Activated CD4-positive, alpha-beta memory T cell treated with anti-CD3 and anti-CD28 coated beads, Interleukin-2, amount 10 ng/mL, durations not matched to agents 7 days and 5 days (primary cell): ENCODE data around the gene TNNI3K. TPM values are rescaled to one million over a fixed set of nuclear protein-coding genes. Genes with fewer than 3 reads are reported as not detected.
A peak's percentile ranks its signal among the peaks of the same experiment; 100 is the strongest.

Experiments used
- CTCF ChIA-PET: fragments of 350-600 bp; sonication (Branson Sonifier 250); formaldehyde crosslinking; loops from one replicate; lab custom pipeline; 2021; ENCODE audit warnings: antibody characterized with exemption, inconsistent platforms; lab: Charles Lee
- POLR2A ChIA-PET: fragments of 350-600 bp; sonication (Branson Sonifier 250); formaldehyde crosslinking; loops from one replicate; lab custom pipeline; 2021; ENCODE audit warnings: antibody characterized with exemption; lab: Charles Lee
- DNase-seq: peaks from one replicate; pipeline ENCODE4 v3.0.0-alpha.2; 2020
- H3K27ac Mint-ChIP-seq: one replicate; pipeline ENCODE4 v1.8.0; 2021; ENCODE audit warnings: mild to moderate bottlenecking, mixed read lengths
- H3K27me3 Mint-ChIP-seq: one replicate; pipeline ENCODE4 v1.8.0; 2021; ENCODE audit warnings: mixed read lengths
- H3K36me3 Mint-ChIP-seq: one replicate; pipeline ENCODE4 v1.8.0; 2021; ENCODE audit warnings: low read depth, mixed read lengths
- H3K4me1 Mint-ChIP-seq: one replicate; pipeline ENCODE4 v1.8.0; 2021; ENCODE audit warnings: mixed read lengths
- H3K4me3 Mint-ChIP-seq: one replicate; pipeline ENCODE4 v1.8.0; 2021; ENCODE audit warnings: mild to moderate bottlenecking, mixed read lengths
- H3K9me3 Mint-ChIP-seq: one replicate; pipeline ENCODE4 v1.8.0; 2021; ENCODE audit warnings: mixed read lengths
- total RNA-seq, 2 experiments: library from RNA; stranded (reverse); gene quantifications; one replicate each; pipeline ENCODE4 v1.2.3, GENCODE V29; 2021

Gene TNNI3K
- total RNA-seq, 2 experiments from 2014 or later, result 0.43 TPM; not detected in 1

GRCh38 chr1:74474585-74474984 lies 239.4 kb downstream of the TNNI3K start:
- Mint-ChIP-seq H3K27me3 (peaks cover 5% of the 10 kb centered on the region), H3K9me3 (no peaks in the 10 kb centered on the region), H3K4me1 (no peaks in the 10 kb centered on the region), H3K36me3 (no peaks in the 10 kb centered on the region), H3K4me3 (no peak overlapping the region), H3K27ac (no peak overlapping the region)
- POLR2A ChIA-PET, result no interaction called here
- CTCF ChIA-PET, result no interaction called here
- no peak for DNase-seq

DNA sequence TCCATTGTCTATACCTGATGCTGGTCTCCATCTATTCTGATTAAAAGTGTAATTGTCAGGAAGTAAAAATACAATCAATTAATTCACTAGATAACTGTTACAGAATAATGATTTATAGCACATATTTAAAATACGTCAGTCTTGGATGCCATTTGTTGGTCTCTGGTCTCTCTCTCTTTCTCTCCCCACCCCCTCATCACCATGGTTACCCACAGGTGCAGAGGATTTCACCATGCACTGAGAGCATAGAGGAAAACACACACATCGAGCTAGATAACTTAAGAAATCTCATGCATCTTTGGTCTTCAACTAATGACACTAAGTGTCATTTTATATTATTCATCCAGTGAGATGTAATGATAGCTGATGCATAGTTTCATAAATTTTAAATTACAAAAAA lies 243.8 kb downstream of the TNNI3K start:
- Mint-ChIP-seq H3K4me3 (no peak overlapping the region), H3K36me3 (no peaks in the 10 kb centered on the region), H3K27me3 (no peaks in the 10 kb centered on the region), H3K27ac (no peak overlapping the region), H3K4me1 (no peaks in the 10 kb centered on the region), H3K9me3 (no peaks in the 10 kb centered on the region)
- ChIA-PET CTCF (no interaction called here), POLR2A (no interaction called here)
- no peak for DNase-seq

DNA sequence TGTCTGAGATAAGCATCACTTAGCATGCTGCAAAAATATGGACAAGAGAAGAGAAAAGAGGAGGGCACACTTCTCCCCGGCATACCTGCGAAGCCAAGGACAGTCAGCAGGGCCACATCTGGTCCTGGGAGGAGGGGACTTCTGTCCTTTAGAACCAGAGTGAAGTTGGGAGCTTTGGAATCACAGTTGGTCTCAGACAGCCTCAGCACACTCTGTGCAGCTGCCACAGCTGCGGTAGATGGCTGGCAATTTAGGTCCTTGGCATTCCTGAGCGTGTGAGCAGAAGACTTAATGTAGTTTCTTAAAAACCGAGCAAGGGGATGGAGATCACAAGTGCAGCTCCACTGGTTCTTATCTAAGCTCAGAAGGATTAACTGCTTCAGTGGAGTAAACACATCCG lies 244.9 kb downstream of the TNNI3K start:
- POLR2A ChIA-PET, result no interaction called here

DNA sequence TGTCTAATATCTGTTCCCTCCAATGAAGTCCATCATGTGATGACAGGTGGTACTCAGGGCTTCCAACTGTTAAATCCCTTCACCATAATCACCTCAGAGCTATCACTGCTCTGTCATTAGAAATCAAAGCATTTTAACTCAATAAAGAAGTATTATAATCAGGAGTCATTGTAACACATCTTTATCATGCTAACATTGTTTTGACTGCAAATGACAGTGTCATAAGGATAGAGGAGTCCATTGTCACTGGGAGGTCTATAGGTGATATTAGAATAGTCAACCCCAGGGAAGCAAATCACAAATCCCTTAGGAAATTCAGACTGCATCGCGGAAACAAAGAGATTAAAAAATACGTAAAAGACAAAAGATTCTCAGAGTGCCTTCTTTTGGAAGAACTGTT lies 246.4 kb downstream of the TNNI3K start:
- no peak overlapping the region for H3K27ac Mint-ChIP-seq
- no peaks in the 10 kb centered on the region for H3K4me1 Mint-ChIP-seq
- no peaks in the 10 kb centered on the region for H3K36me3 Mint-ChIP-seq
- H3K27me3 Mint-ChIP-seq, result no peaks in the 10 kb centered on the region
- DNase-seq, result no peak
- ChIA-PET POLR2A (no interaction called here), CTCF (no interaction called here)
- H3K9me3 Mint-ChIP-seq, result no peaks in the 10 kb centered on the region
- H3K4me3 Mint-ChIP-seq, result no peak overlapping the region

More for the DNA sequence above, 244.9 kb downstream of the TNNI3K start:
- no peak overlapping the region for H3K27ac Mint-ChIP-seq
- no peaks in the 10 kb centered on the region for H3K4me1 Mint-ChIP-seq
- CTCF ChIA-PET, result no interaction called here
- H3K9me3 Mint-ChIP-seq, result no peaks in the 10 kb centered on the region
- DNase-seq, result no peak
- no peaks in the 10 kb centered on the region for H3K27me3 Mint-ChIP-seq
- H3K36me3 Mint-ChIP-seq, result no peaks in the 10 kb centered on the region
- H3K4me3 Mint-ChIP-seq, result no peak overlapping the region

DNA sequence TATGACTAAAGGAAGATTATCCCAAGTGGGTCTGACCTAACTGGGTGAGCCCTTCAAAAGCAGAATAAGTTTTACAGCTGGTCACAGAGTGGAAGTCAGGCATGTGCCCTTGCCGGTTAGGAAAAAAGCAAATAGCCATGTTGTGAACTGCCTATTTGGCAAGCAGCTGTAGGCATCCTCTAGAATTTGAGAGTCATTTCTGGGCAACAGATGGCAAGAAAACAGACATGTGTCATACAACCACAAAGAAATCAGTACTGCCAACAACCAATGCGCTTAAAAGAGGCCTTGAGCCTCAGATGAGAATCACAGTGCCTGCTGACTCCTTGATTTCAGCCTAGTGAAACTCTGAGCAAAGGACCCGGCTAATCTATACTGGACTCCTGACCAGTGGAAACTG lies 250.4 kb downstream of the TNNI3K start:
- H3K4me1 Mint-ChIP-seq, result no peaks in the 10 kb centered on the region
- no peak overlapping the region for H3K4me3 Mint-ChIP-seq
- no peaks in the 10 kb centered on the region for H3K36me3 Mint-ChIP-seq
- H3K9me3 Mint-ChIP-seq, result no peaks in the 10 kb centered on the region
- no peak overlapping the region for H3K27ac Mint-ChIP-seq
- ChIA-PET CTCF (no interaction called here), POLR2A (no interaction called here)
- no peak for DNase-seq
- H3K27me3 Mint-ChIP-seq, result no peaks in the 10 kb centered on the region

DNA sequence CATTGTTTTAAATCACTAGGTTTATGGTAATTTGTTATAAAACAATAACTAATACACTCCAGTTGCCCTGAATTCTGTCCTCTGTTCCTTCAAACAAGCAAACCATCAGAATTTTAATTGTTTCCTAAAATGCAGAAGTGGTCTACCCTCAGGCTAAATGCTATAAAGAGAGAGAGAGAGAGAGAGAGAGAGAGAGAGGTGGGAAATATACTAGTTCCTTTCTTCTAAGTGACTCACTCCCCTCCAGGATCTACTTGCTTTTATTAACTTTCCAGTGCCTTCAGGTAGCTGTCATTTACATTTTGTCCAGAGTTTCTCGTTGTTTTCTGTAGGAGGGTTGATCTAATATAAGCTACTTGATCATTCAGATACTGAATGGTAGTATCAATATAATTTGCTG lies 250.8 kb downstream of the TNNI3K start:
- no peaks in the 10 kb centered on the region for H3K36me3 Mint-ChIP-seq
- ChIA-PET POLR2A (no interaction called here), CTCF (no interaction called here)
- no peaks in the 10 kb centered on the region for H3K27me3 Mint-ChIP-seq
- no peak overlapping the region for H3K27ac Mint-ChIP-seq
- no peaks in the 10 kb centered on the region for H3K9me3 Mint-ChIP-seq
- H3K4me1 Mint-ChIP-seq, result no peaks in the 10 kb centered on the region
- no peak for DNase-seq
- H3K4me3 Mint-ChIP-seq, result no peak overlapping the region

DNA sequence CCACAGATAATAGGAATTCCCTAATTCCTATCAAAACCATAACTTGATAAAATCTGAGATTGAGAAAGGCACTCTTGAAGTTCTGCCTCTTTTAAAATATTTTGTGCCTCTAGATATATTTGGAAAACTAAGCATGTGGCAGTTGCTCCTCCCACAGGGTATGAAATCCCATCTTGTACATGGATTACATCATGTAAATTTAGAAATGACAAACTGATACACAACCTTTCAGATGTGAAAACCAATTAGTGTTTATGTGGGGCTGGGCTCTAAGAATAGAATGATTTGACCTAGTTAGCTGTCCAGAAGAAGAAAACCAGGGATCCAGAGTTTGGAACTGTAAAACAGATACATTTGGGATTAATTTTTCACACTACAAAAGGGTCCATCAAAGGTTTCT lies 261.5 kb downstream of the TNNI3K start:
- ChIA-PET CTCF (no interaction called here), POLR2A (no interaction called here)
- H3K27me3 Mint-ChIP-seq, result peaks cover 1% of the 10 kb centered on the region
- H3K9me3 Mint-ChIP-seq, result no peaks in the 10 kb centered on the region
- H3K36me3 Mint-ChIP-seq, result no peaks in the 10 kb centered on the region
- no peak for DNase-seq
- H3K4me1 Mint-ChIP-seq, result no peaks in the 10 kb centered on the region
- H3K27ac Mint-ChIP-seq, result no peak overlapping the region
- no peak overlapping the region for H3K4me3 Mint-ChIP-seq

DNA sequence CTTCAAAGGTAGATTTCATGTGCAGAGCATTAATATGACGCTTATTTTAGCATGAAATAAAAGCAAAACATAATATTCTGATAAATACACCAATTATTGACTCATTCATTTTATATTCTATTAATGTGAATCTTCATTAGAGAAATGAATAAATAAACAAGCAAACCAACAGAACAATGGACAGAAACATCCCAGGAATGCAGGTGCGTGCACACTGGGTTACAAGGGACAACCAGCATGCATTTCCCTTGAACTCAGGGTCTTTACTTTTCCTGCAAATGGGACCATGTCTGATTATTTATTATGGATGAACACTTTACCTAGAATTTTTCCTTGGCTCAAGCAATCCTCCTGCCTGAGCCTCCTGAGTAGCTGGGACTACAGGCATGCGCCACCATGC lies 263.7 kb downstream of the TNNI3K start:
- H3K27me3 Mint-ChIP-seq, result peaks cover 1% of the 10 kb centered on the region
- ChIA-PET CTCF (no interaction called here), POLR2A (no interaction called here)
- no peaks in the 10 kb centered on the region for H3K9me3 Mint-ChIP-seq
- no peaks in the 10 kb centered on the region for H3K4me1 Mint-ChIP-seq
- H3K4me3 Mint-ChIP-seq, result no peak overlapping the region
- DNase-seq, result no peak
- no peaks in the 10 kb centered on the region for H3K36me3 Mint-ChIP-seq
- H3K27ac Mint-ChIP-seq, result no peak overlapping the region

DNA sequence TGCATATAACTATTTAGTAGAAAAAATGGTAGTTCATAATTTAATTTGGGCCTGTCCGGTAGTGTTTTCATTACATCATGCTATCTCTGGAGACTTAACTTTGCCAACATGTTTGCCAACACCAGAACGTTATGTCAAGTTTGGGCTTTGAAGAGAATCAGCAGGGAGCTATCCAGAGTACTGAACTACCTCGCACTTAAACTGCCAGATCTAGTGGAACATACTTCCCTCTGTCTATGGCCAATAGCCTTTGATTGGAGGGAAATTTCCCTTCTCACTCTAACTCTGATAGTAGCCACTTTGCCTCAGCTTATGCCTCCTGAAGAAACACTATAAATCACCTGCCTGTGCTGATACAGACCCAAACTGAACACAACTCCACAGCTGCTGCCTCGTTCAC lies 267.2 kb downstream of the TNNI3K start:
- ChIA-PET POLR2A (no interaction called here), CTCF (interaction anchor here (0.7 kb wide), 1 partner anchor 182 kb away, joined by 3 read pairs; no protein-coding TSS in a partner anchor)
- no peak overlapping the region for H3K27ac Mint-ChIP-seq
- DNase-seq, result no peak
- H3K4me3 Mint-ChIP-seq, result no peak overlapping the region
- H3K4me1 Mint-ChIP-seq, result no peaks in the 10 kb centered on the region
- no peaks in the 10 kb centered on the region for H3K36me3 Mint-ChIP-seq
- H3K27me3 Mint-ChIP-seq, result peaks cover 1% of the 10 kb centered on the region
- no peaks in the 10 kb centered on the region for H3K9me3 Mint-ChIP-seq

DNA sequence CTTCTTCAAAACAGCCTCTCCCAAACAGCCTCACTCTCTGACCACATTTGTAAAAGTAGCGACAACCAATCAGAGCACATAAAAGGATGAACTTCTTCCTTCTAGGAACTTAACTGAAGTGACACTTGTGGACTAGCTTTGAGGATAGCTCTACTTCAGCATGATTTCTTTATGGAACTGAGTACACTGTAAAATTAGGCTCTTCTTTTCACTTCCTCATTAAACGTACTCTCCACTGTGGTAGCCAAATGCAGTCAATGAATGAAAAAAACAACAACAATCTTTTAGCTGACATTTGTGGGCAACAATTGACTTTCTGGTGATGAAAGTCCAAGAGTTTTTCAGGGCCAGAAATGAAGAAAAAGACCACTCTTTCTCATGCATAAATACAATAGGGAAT lies 267.7 kb downstream of the TNNI3K start:
- H3K4me3 Mint-ChIP-seq, result no peak overlapping the region
- no peaks in the 10 kb centered on the region for H3K9me3 Mint-ChIP-seq
- ChIA-PET CTCF (interaction anchor here (0.7 to 0.8 kb wide), 2 partner anchors 22 to 182 kb away, joined by 3 read pairs; no protein-coding TSS in a partner anchor), POLR2A (no interaction called here)
- no peak overlapping the region for H3K27ac Mint-ChIP-seq
- no peak for DNase-seq
- peaks cover 1% of the 10 kb centered on the region for H3K27me3 Mint-ChIP-seq
- no peaks in the 10 kb centered on the region for H3K4me1 Mint-ChIP-seq
- no peaks in the 10 kb centered on the region for H3K36me3 Mint-ChIP-seq

GRCh38 chr1:74504125-74504932 lies 269.1 kb downstream of the TNNI3K start:
- no peaks in the 10 kb centered on the region for H3K9me3 Mint-ChIP-seq
- DNase-seq, result peak; percentile 47
- no peak overlapping the region for H3K27ac Mint-ChIP-seq
- no peak overlapping the region for H3K4me3 Mint-ChIP-seq
- no peaks in the 10 kb centered on the region for H3K4me1 Mint-ChIP-seq
- no peaks in the 10 kb centered on the region for H3K36me3 Mint-ChIP-seq
- CTCF ChIA-PET, result interaction anchor here (0.7 to 1.5 kb wide), 6 partner anchors 9 to 187 kb away, joined by 3 read pairs; no protein-coding TSS in a partner anchor
- POLR2A ChIA-PET, result no interaction called here
- H3K27me3 Mint-ChIP-seq, result no peaks in the 10 kb centered on the region

DNA sequence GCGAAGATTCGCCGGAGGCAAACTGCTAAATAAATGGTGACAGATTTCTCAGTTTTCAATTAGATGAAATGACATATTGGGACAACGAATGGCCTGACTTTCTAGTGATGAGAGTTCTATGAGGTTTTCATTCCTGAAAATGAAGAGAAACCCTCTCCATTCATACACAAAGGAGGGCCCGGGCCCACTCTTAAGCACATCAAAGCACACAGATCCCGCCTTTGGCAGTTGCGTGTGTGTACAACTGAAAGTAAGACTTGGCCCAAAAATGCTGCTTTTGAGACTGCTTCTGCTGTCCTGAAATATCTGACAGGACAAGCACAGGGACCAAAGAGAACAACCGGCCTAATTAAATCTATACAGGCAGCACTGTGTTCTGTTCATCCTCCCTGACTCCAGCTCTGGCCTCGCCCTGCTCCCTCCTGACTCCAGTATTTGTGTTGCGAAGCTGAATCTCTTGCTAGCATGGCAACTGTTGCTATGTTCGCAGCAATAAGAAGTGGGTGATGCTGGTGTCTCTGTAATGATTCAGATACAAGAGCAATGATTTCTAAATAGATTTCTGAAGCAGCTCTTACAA lies 269.8 kb downstream of the TNNI3K start:
- Mint-ChIP-seq H3K27ac (no peak overlapping the region), H3K4me1 (no peaks in the 10 kb centered on the region), H3K36me3 (no peaks in the 10 kb centered on the region), H3K9me3 (no peaks in the 10 kb centered on the region), H3K27me3 (no peaks in the 10 kb centered on the region), H3K4me3 (no peak overlapping the region)
- ChIA-PET CTCF (no interaction called here), POLR2A (no interaction called here)
- no peak for DNase-seq

GRCh38 chr1:74505928-74506710 lies 270.9 kb downstream of the TNNI3K start:
- DNase-seq, result no peak
- Mint-ChIP-seq H3K36me3 (no peaks in the 10 kb centered on the region), H3K9me3 (no peaks in the 10 kb centered on the region), H3K27ac (no peak overlapping the region), H3K4me1 (no peaks in the 10 kb centered on the region), H3K27me3 (no peaks in the 10 kb centered on the region), H3K4me3 (no peak overlapping the region)
- POLR2A ChIA-PET, result no interaction called here
- CTCF ChIA-PET, result no interaction called here
